ENCODE data around the gene TOX2. TPM values are rescaled to one million over a fixed set of nuclear protein-coding genes. Genes with fewer than 3 reads are reported as not detected.

The TOX2 gene
- total RNA-seq, 4 donors from 2014 or later = 0.40 to 3.0 (median 1.6) TPM

DNA sequence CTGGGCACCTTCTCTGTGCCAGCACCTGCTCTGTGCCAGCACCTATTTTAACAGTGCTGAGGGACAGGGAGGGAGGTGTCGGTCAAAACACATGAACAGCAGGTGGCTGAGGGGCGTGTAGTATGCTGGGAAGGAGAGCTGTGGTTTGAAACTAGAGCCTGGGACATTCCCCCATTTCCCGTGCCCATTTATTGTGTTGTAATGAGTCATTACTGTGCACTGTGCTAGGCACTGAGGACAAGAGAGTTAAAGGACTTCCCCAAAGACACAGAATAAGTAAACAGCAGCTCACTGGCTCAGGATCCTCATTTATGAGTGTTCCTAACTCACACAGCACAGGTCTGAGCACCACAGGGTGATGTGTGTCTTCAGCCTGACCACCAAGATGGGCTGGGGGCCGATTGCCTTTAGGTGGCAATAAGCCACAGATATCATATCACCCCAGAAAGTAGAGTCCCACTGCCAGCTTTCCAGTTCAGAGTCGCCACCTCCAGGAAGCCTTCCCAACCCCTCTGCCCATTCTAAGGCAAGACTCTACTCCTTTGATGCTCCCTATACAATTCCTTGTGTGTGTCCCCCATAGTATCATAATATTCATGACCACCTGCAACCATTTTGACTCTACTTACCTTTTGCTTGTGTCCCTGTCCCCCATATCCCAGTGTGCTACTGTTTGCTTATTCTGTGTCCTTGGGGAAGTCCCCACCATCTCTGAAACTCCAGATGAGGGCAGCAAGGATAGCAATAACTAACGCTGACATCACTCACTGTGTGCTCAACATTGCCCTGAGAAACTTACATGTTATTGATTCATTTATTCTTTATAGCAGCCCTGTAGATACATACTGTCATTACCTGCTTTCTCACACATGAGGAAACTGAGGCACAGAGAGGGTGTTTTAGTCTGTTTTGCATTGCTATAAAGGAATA, 87.3 kb downstream of the TOX2 start:
- WGBS = 66% methylated on average over 6 of the region's 6 CpGs
- peak in 1 of 2 donors; percentile 35 for DNase-seq (ENCODE audit: low spot score in 2 of 2)
- peaks cover 5% of the 10 kb centered on the region for H3K27me3 ChIP-seq
- no peaks in the 10 kb centered on the region for H3K4me1 ChIP-seq
- no peaks in the 10 kb centered on the region for H3K9me3 ChIP-seq
- no peak for TF ChIP-seq EP300 (IDR thresholded peaks at IDR 0.05)
- TF ChIP-seq, protein P1, sequence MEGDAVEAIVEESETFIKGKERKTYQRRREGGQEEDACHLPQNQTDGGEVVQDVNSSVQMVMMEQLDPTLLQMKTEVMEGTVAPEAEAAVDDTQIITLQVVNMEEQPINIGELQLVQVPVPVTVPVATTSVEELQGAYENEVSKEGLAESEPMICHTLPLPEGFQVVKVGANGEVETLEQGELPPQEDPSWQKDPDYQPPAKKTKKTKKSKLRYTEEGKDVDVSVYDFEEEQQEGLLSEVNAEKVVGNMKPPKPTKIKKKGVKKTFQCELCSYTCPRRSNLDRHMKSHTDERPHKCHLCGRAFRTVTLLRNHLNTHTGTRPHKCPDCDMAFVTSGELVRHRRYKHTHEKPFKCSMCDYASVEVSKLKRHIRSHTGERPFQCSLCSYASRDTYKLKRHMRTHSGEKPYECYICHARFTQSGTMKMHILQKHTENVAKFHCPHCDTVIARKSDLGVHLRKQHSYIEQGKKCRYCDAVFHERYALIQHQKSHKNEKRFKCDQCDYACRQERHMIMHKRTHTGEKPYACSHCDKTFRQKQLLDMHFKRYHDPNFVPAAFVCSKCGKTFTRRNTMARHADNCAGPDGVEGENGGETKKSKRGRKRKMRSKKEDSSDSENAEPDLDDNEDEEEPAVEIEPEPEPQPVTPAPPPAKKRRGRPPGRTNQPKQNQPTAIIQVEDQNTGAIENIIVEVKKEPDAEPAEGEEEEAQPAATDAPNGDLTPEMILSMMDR (IDR thresholded peaks at IDR 0.05) = no peak
- no peak for TF ChIP-seq POLR2A (IDR thresholded peaks at IDR 0.05)
- no peak for TF ChIP-seq POLR2AphosphoS5 (IDR thresholded peaks at IDR 0.05)
- H3K4me3 ChIP-seq = no peak overlapping the region
- no peak overlapping the region for H3K27ac ChIP-seq
- no peaks in the 10 kb centered on the region for H3K36me3 ChIP-seq

DNA sequence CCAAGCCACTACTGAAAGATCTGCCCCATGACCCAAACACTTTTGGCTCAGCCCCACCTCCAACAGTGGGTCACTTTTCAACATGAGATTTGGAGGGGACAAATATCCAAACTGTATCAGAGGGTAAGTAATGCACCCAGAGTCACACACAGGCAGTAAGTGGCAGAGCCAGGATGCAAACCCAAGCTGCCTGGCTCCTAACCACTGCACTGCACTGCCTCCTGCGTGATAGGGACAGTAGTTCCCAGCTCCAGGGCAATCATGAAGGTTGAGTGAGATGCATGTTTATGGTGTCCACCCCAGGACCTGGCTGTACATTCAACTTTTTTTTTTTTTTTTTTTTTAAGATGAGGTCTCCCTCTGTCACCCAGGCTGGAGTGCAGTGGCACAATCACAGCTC, 88.2 kb downstream of the TOX2 start:
- Histone ChIP-seq H3K36me3 (no peaks in the 10 kb centered on the region), H3K4me1 (no peaks in the 10 kb centered on the region), H3K27me3 (peaks cover 5% of the 10 kb centered on the region), H3K4me3 (no peak overlapping the region), H3K9me3 (no peaks in the 10 kb centered on the region), H3K27ac (no peak overlapping the region)
- DNase-seq (ENCODE audit: low spot score in 2 of 2) = peak in 1 of 2 donors; percentile 18
- TF ChIP-seq EP300 (IDR thresholded peaks at IDR 0.05) = no peak
- TF ChIP-seq POLR2A (IDR thresholded peaks at IDR 0.05) = no peak
- TF ChIP-seq POLR2AphosphoS5 (IDR thresholded peaks at IDR 0.05) = no peak
- TF ChIP-seq, protein P1 (IDR thresholded peaks at IDR 0.05) = no peak
- 93% methylated on average over 1 of the region's 1 CpG for WGBS

DNA sequence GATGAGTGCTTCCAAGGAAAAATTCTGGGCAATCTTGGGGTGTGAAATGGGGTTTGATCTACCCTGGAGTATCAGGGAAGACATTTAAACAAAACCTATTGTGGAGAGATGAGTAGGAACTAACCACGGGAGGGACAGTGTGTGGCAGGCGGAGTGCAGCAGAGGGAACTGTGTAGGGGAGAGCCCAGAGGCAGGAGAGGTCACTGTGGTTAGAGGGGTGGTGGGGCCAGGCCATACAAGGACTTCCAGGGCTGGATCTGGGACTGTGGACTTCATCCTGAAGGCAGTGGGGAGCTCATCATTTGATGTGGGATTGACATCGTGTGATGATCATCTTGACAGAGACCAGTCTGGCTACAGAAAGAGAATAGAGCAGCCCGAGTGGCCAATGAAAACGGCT, 89.0 kb downstream of the TOX2 start:
- Histone ChIP-seq H3K9me3 (no peaks in the 10 kb centered on the region), H3K36me3 (no peaks in the 10 kb centered on the region), H3K27me3 (peaks cover 5% of the 10 kb centered on the region), H3K27ac (no peak overlapping the region), H3K4me3 (no peak overlapping the region), H3K4me1 (no peaks in the 10 kb centered on the region)
- WGBS = 87% methylated on average over 5 of the region's 5 CpGs
- TF ChIP-seq POLR2A (IDR thresholded peaks at IDR 0.05) = no peak
- TF ChIP-seq, protein P1 (IDR thresholded peaks at IDR 0.05) = no peak
- no peak for TF ChIP-seq EP300 (IDR thresholded peaks at IDR 0.05)
- no peak for TF ChIP-seq POLR2AphosphoS5 (IDR thresholded peaks at IDR 0.05)
- DNase-seq (ENCODE audit: low spot score in 2 of 2) = peak in 1 of 2 donors; percentile 29

DNA sequence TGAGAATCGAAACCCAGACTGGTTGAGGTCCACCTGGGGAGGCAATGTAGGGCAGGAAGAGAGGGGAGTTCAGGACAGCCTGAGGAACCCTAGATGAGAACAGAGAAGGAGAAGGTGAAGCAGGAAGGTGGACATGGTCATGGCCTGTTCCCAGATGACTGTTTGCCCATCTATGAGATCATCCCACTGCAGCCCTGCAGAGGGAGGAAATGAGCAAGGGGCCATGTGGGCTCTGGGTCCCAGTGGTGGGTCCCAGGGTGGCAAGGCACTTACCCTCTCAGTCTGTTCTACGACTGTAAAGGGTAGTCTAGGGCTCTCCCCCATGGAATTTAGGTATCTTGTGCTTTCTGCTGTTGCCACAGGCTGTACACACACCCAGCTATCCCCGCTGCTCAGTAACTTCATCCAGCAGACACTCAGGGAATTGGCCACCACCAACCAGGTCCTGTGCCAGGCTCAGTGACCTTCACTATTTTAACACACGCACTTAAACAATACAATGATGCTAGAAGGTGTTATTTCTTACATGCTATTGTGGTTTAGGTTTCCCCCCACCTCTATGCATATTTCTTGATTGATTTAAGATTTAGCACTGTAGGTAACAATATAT, 89.8 kb downstream of the TOX2 start:
- 90% methylated on average over 4 of the region's 4 CpGs for WGBS
- Histone ChIP-seq H3K9me3 (no peaks in the 10 kb centered on the region), H3K36me3 (no peaks in the 10 kb centered on the region), H3K4me3 (no peak overlapping the region), H3K27ac (no peak overlapping the region), H3K27me3 (peaks cover 5% of the 10 kb centered on the region), H3K4me1 (no peaks in the 10 kb centered on the region)
- TF ChIP-seq EP300 (IDR thresholded peaks at IDR 0.05) (no peak), POLR2AphosphoS5 (IDR thresholded peaks at IDR 0.05) (no peak), POLR2A (IDR thresholded peaks at IDR 0.05) (no peak)
- TF ChIP-seq, protein P1 (IDR thresholded peaks at IDR 0.05) = no peak
- DNase-seq (ENCODE audit: low spot score in 2 of 2) = peak in 1 of 2 donors; percentile 29

DNA sequence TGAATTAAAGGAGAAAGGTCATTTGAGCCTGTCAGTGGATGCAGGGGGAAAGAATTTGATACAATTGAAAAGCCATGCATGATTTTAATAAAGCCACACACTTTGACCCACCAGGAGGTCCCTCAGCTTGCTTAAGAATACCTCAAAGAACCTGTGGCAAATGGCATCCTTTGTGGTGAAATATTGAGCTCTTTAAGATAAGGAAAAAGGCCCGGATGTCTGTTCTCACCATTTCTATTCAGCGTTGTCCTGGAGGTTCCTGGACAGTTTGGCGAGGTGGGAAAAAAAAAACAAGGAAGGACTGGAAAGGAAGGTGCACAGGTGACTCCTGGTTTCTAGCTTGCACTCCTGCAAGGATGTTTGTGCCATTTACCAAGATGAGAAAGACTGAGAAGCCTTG, 91.0 kb downstream of the TOX2 start:
- TF ChIP-seq POLR2AphosphoS5 (IDR thresholded peaks at IDR 0.05) = no peak
- TF ChIP-seq, protein P1 (IDR thresholded peaks at IDR 0.05) = no peak
- TF ChIP-seq EP300 (IDR thresholded peaks at IDR 0.05) = no peak
- TF ChIP-seq POLR2A (IDR thresholded peaks at IDR 0.05) = no peak
- Histone ChIP-seq H3K36me3 (no peaks in the 10 kb centered on the region), H3K9me3 (no peaks in the 10 kb centered on the region), H3K27ac (no peak overlapping the region), H3K4me3 (no peak overlapping the region), H3K4me1 (no peaks in the 10 kb centered on the region), H3K27me3 (peaks cover 5% of the 10 kb centered on the region)
- WGBS = 86% methylated on average over 3 of the region's 3 CpGs
- no peak for DNase-seq (ENCODE audit: low spot score in 2 of 2)
